Measurements from ENCODE around the gene CC2D1B.

CC2D1B gene

GRCh38 chr1:52359676-52360594, 6.1 kb downstream of the CC2D1B start:
- no peak for DNase-seq

- DNase-seq: no peak
Measured at GRCh38 chr1:52358851-52359497, 7.0 kb downstream of the CC2D1B start.

GRCh38 chr1:52357397-52357796, 8.6 kb downstream of the CC2D1B start:
- no peak for DNase-seq

- DNase-seq: no peak
Measured at GRCh38 chr1:52356818-52357355, 9.1 kb downstream of the CC2D1B start.

GRCh38 chr1:52355847-52356505, 10.0 kb downstream of the CC2D1B start:
- no peak for DNase-seq

- DNase-seq: no peak
Measured at GRCh38 chr1:52355436-52355835, 10.6 kb downstream of the CC2D1B start.

GRCh38 chr1:52352690-52353089, 13.3 kb downstream of the CC2D1B start:
- no peak for DNase-seq

GRCh38 chr1:52348704-52349300, 17.2 kb downstream of the CC2D1B start:
- DNase-seq: peak; percentile 32 to 41

GRCh38 chr1:52346653-52347052, 19.4 kb downstream of the CC2D1B start:
- DNase-seq: no peak

- no peak for DNase-seq
Measured at GRCh38 chr1:52345252-52345651, 20.8 kb downstream of the CC2D1B start.

GRCh38 chr1:52343979-52344378, 22.0 kb downstream of the CC2D1B start:
- DNase-seq: no peak

GRCh38 chr1:52341655-52342260, 24.2 kb downstream of the CC2D1B start:
- DNase-seq: no peak

- DNase-seq: no peak
Measured at GRCh38 chr1:52337439-52337838, 28.6 kb downstream of the CC2D1B start.

GRCh38 chr1:52334906-52335528, 31.0 kb downstream of the CC2D1B start:
- DNase-seq: no peak

- no peak for DNase-seq
Measured at GRCh38 chr1:52332411-52332810, 33.6 kb downstream of the CC2D1B start.

GRCh38 chr1:52328615-52329014, 37.4 kb downstream of the CC2D1B start:
- DNase-seq: no peak

GRCh38 chr1:52325786-52326185, 40.2 kb downstream of the CC2D1B start:
- peak in 1 of 2 experiments; percentile 14 for DNase-seq

- no peak for DNase-seq
Measured at GRCh38 chr1:52323731-52324130, 42.3 kb downstream of the CC2D1B start.

GRCh38 chr1:52321061-52321460, 44.9 kb downstream of the CC2D1B start:
- DNase-seq: no peak

GRCh38 chr1:52306227-52307006, 59.6 kb downstream of the CC2D1B start:
- peak; percentile 13 to 61 for DNase-seq

Measured in NCI-H2081 (cell line).